ENCODE measurements around the gene XG.
"Not testable (repeated sequence)": the region's sequence is repeated elsewhere in the genome, so short reads cannot be mapped to it uniquely, and the experiment has no call there.

Gene XG

GRCh38 chrX:2801223-2801622, 49.4 kb downstream of the XG start:
- Histone ChIP-seq H2AFZ (ENCODE audit: low read length) (no peak overlapping the region), H3K27me3 (ENCODE audit: insufficient read depth, low read length) (no peaks in the 10 kb centered on the region), H3K9ac (ENCODE audit: low read length) (no peak overlapping the region), H3K9me3 (ENCODE audit: low read length) (no peaks in the 10 kb centered on the region), H3F3A (ENCODE audit: insufficient read depth, low read length) (no peaks in the 10 kb centered on the region), H3K27ac (ENCODE audit: low read depth, low read length, poor library complexity, severe bottlenecking) (no peak overlapping the region), H3K4me2 (ENCODE audit: low read length) (no peak overlapping the region), H3K9me2 (ENCODE audit: low read depth, low read length) (no peaks in the 10 kb centered on the region), H3K79me2 (ENCODE audit: insufficient read depth, low read length) (no peaks in the 10 kb centered on the region), H4K20me1 (ENCODE audit: insufficient read depth, low read length) (no peaks in the 10 kb centered on the region), H3K36me3 (ENCODE audit: insufficient read depth, low read length) (no peaks in the 10 kb centered on the region), H3K4me3 (ENCODE audit: low read depth, low read length, poor library complexity, severe bottlenecking) (no peak overlapping the region), H3K4me1 (ENCODE audit: insufficient read depth, low read length, severe bottlenecking) (no peaks in the 10 kb centered on the region)
- TF ChIP-seq CTCF (IDR thresholded peaks at IDR 0.05; ENCODE audit: low read length) (no peak), EZH2 (IDR thresholded peaks at IDR 0.05; ENCODE audit: borderline replicate concordance, low read length) (no peak)

- H2AFZ ChIP-seq (ENCODE audit: low read length); H3K4me2 ChIP-seq (ENCODE audit: low read length): not testable (repeated sequence)
These were observed 50.7 kb downstream of the XG start for GRCh38 chrX:2802376-2803090.

DNA sequence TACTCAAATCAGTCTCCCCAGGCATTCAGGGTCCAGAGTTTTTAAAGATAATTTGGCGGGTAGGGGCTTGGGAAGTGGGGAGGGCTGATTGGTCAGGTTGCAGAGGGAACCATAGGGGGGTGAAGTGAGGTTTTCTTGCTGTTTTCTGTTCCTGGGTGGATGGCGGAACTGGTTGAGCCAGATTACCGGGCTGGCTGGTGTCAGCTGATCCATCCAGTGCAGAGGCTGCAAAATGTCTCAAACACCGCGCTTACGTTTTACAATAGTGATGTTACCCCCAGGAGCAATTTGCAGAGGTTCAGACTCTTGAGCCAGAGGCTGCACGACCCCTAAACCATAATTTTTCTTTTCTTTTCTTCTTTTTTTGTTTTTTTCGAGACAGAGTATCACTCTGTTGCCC, 51.6 kb downstream of the XG start:
- H4K20me1 ChIP-seq (ENCODE audit: insufficient read depth, low read length); H3K9me3 ChIP-seq (ENCODE audit: low read length); H3K36me3 ChIP-seq (ENCODE audit: insufficient read depth, low read length); H3K27me3 ChIP-seq (ENCODE audit: insufficient read depth, low read length); H3K9me2 ChIP-seq (ENCODE audit: low read depth, low read length); H3K79me2 ChIP-seq (ENCODE audit: insufficient read depth, low read length); H3K27ac ChIP-seq (ENCODE audit: low read depth, low read length, poor library complexity, severe bottlenecking); H3F3A ChIP-seq (ENCODE audit: insufficient read depth, low read length); H3K4me1 ChIP-seq (ENCODE audit: insufficient read depth, low read length, severe bottlenecking); H3K4me3 ChIP-seq (ENCODE audit: low read depth, low read length, poor library complexity, severe bottlenecking); H3K9ac ChIP-seq (ENCODE audit: low read length); H3K4me2 ChIP-seq (ENCODE audit: low read length); H2AFZ ChIP-seq (ENCODE audit: low read length): not testable (repeated sequence)

More at GRCh38 chrX:2802376-2803090, 50.7 kb downstream of the XG start:
- not testable (repeated sequence) for H3K9me3 ChIP-seq (ENCODE audit: low read length); H3K9me2 ChIP-seq (ENCODE audit: low read depth, low read length); H3K4me3 ChIP-seq (ENCODE audit: low read depth, low read length, poor library complexity, severe bottlenecking); H4K20me1 ChIP-seq (ENCODE audit: insufficient read depth, low read length); H3K79me2 ChIP-seq (ENCODE audit: insufficient read depth, low read length); H3K27ac ChIP-seq (ENCODE audit: low read depth, low read length, poor library complexity, severe bottlenecking); H3K4me1 ChIP-seq (ENCODE audit: insufficient read depth, low read length, severe bottlenecking); H3F3A ChIP-seq (ENCODE audit: insufficient read depth, low read length); H3K36me3 ChIP-seq (ENCODE audit: insufficient read depth, low read length); H3K27me3 ChIP-seq (ENCODE audit: insufficient read depth, low read length); H3K9ac ChIP-seq (ENCODE audit: low read length)

- not testable (repeated sequence) for H3K9me3 ChIP-seq (ENCODE audit: low read length); H3K79me2 ChIP-seq (ENCODE audit: insufficient read depth, low read length); H3K27me3 ChIP-seq (ENCODE audit: insufficient read depth, low read length); H3K36me3 ChIP-seq (ENCODE audit: insufficient read depth, low read length); H3K4me1 ChIP-seq (ENCODE audit: insufficient read depth, low read length, severe bottlenecking); H4K20me1 ChIP-seq (ENCODE audit: insufficient read depth, low read length); H3K9me2 ChIP-seq (ENCODE audit: low read depth, low read length); H2AFZ ChIP-seq (ENCODE audit: low read length); H3K9ac ChIP-seq (ENCODE audit: low read length); H3K4me2 ChIP-seq (ENCODE audit: low read length); H3K4me3 ChIP-seq (ENCODE audit: low read depth, low read length, poor library complexity, severe bottlenecking); H3F3A ChIP-seq (ENCODE audit: insufficient read depth, low read length); H3K27ac ChIP-seq (ENCODE audit: low read depth, low read length, poor library complexity, severe bottlenecking)
These were observed 52.4 kb downstream of the XG start for GRCh38 chrX:2804106-2804843.

DNA sequence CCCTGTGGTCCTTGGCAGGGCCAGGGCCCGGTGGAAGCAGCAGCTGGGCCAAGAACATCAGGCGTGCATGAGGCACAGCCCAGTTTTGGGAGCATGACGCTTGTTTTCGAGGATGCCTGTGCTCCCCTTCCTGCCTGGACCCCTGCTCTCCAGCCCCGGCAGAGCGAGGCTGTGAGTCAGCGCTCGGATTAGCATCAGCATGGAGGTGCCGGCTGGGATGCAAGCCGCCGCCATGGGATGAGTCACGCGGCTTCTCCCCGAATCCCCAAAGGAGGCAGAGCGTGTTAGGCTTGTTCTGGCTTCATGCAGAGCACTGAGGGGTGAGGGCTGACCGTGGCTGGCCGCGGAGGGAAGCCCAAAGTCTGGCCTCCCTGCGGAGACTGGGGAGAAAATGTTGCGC, 53.0 kb downstream of the XG start:
- not testable (repeated sequence) for H3K9me3 ChIP-seq (ENCODE audit: low read length); H3K27me3 ChIP-seq (ENCODE audit: insufficient read depth, low read length); H2AFZ ChIP-seq (ENCODE audit: low read length); H3K4me3 ChIP-seq (ENCODE audit: low read depth, low read length, poor library complexity, severe bottlenecking); H3K4me1 ChIP-seq (ENCODE audit: insufficient read depth, low read length, severe bottlenecking); H4K20me1 ChIP-seq (ENCODE audit: insufficient read depth, low read length); H3K27ac ChIP-seq (ENCODE audit: low read depth, low read length, poor library complexity, severe bottlenecking); H3K79me2 ChIP-seq (ENCODE audit: insufficient read depth, low read length); H3K4me2 ChIP-seq (ENCODE audit: low read length); H3F3A ChIP-seq (ENCODE audit: insufficient read depth, low read length); H3K9me2 ChIP-seq (ENCODE audit: low read depth, low read length); H3K9ac ChIP-seq (ENCODE audit: low read length); H3K36me3 ChIP-seq (ENCODE audit: insufficient read depth, low read length)

Data from OCI-LY1 (cell line).